Activated CD4-positive, CD25-positive, alpha-beta regulatory T cell (primary cell): ENCODE data around the gene TAF9.
"Not testable (repeated sequence)": the region's sequence is repeated elsewhere in the genome, so short reads cannot be mapped to it uniquely, and the experiment has no call there.

Source experiments
- DNase-seq, 4 experiments: peaks; one replicate each; lab custom pipeline; 2025; lab: John Stamatoyannopoulos, UW

Gene TAF9

DNA sequence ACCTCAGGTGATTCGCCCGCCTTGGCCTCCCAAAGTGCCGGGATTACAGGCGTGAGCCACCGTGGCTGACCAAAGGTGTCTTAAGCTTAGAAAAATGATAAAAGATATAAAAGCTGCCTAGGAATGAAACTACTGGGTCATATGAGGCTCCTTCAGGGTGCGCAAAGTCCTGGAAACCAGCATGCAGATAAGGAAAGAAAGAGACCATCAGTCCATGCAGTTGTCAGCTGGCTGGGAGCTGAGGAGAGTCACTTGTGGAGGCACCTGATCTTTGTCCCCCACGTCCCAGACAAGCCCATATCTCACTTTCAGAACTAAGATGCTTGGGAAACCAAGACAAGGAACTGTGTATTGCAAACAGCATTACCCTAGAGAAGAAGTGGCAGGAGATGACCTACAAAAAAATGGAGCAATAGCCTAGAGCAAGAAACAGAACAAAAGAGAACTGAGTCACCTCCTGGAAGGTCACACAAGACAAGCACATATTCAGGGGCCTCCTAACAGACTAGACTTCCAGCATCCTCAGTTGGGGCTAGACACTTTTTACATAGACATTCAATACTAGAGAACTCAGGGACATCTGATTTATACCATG, 33.9 kb downstream of the TAF9 start:
- no peak for DNase-seq

GRCh38 chr5:69334793-69335268, 34.5 kb downstream of the TAF9 start:
- DNase-seq, result peak; percentile 42 to 59 (median 51)

- not testable (repeated sequence) for DNase-seq
Observed at GRCh38 chr5:69333668-69334315, 35.5 kb downstream of the TAF9 start.

DNA sequence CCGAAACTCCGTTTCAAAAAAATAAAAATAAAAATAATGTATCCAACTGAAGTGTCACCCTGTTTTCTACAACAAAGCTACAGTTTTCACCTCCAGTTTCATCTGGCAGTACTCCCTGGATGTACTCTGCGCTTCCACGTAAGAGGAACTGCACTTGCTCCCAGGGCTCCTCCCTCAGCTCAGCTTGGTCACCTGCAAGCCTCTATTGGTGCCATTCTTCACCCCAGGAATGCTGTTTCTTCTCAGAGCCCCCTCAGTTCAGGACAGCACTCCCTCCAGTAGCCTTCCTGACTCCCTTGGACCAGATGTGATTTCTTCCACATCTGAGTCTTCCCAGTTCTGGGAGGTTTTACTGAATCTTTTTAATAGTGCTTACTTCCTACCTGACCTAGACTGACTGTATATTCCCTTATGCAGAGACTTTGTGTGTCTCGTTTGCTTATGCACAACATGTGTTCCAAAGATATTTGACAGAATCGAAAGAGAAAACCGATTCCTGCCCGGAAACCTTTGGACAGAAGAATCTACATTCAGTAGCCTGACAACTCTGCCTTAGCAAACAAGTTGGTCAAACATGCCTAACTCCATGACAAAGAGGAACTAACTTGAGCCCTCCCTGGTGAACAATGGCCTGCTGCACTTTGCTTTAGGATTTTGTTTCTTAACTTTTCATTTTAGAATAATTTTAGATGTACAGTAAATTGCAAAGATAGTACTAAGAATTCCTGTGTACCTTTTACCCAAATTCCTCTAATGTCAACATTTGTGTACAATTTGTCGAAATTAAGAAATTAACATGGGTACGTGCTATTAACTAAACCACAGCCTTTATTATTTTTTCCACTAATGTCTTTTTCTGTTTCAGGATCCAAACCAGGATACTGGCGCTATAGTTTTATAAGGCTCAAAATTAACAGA, 37.5 kb downstream of the TAF9 start:
- no peak for DNase-seq

DNA sequence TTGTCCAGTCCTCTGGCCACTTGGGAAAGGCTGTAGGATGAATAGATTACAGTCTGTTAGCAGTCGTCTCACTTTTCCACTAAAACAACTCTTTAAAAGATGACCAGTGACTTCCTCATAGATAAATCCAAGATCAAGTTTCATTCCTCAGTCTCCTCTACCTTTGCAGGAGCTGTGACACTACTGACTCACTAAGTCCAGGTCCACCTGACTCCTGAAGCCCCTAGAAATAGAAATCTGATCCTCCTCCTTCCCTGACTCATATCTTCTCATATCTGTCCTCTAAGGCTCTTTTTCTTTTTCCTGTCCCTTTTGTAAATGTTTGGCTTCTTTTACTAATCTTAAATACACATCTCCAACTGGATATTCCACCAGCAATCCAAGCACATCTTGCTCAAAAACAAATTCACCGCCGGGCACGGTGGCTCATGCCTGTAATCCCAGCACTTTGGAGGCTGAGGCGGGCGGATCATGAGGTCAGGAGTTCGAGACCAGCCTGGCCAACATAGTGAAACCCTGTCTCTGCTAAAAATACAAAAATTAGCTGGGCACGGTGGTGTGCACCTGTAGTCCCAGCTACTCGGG, 39.3 kb downstream of the TAF9 start:
- no peak for DNase-seq

DNA sequence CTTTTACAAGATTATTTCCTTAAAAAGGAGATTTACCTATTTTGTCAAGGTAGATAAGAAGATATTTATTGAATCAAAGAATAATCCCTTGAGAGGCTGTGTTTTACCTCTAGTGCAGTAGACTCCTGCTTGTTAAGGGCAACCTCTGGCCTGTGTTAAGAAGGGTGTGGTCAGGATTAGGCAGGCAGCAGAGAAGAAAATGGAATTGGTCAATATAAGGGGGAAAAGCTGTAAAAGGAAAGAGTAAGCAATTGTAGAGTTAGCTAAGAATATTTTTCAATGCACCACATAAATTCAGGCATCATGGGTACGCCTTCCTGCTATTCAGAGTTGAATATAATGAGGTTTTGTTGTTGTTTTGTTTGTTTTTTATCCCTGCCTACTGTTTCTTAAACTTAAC, 43.0 kb downstream of the TAF9 start:
- no peak for DNase-seq

GRCh38 chr5:69317391-69317790, 51.9 kb downstream of the TAF9 start:
- no peak for DNase-seq

DNA sequence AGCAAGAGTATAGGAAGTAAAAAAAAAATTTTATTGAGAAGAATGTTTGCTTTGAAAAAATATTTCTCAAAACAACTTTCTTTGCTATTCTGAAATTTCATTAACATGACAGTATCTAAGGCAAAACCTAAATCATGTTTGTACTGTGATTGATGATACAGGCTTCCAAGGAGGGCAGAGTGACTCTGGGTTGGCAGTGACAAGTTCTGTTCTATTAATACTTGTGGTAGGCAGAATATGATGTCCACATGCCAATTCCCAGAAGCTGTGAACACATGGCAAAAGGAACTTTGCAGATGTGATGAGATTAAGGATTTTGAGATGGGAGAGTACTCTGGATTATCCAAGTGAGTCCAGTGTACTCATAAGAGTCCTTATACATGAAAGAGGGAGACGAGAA, 53.3 kb downstream of the TAF9 start:
- no peak for DNase-seq
